Kidney (tissue), 14 donors: Measurements from ENCODE around the gene NRXN2. TPM values are rescaled to one million over a fixed set of nuclear protein-coding genes. Genes with fewer than 3 reads are reported as not detected.

Experiments used
- DNase-seq, 5 donors: peaks; one replicate each; pipeline ENCODE4 v3.0.0-alpha.2; 2013 to 2020
- FAIRE-seq: peaks from 2 replicates; lab custom pipeline; 2012; peaks lifted over from hg19 to GRCh38; lab: Jason Lieb, UNC
- H3K27ac ChIP-seq, 2 donors: one replicate each; pipeline ENCODE4 v1.7.0; 2013; ENCODE audit warnings: low read depth in 2 of 2, low read length in 2 of 2, inconsistent platforms in 1 of 2
- H3K27me3 ChIP-seq: one replicate; pipeline ENCODE4 v1.7.1; 2013; ENCODE audit warnings: low read length, inconsistent platforms; ENCODE audit not compliant: control insufficient read depth, insufficient read depth
- H3K36me3 ChIP-seq, 3 donors: one replicate each; pipeline versions ENCODE4 v1.7.0 to v1.7.1; 2013; ENCODE audit warnings: low read length in 3 of 3, control low read depth in 1 of 3, inconsistent platforms in 1 of 3; ENCODE audit not compliant: insufficient read depth in 3 of 3, control insufficient read depth in 2 of 3
- H3K4me1 ChIP-seq, 3 donors: one replicate each; pipeline versions ENCODE4 v1.7.0 to v1.7.1; 2013; ENCODE audit warnings: low read length in 3 of 3, inconsistent platforms in 1 of 3, low read depth in 1 of 3; ENCODE audit not compliant: control insufficient read depth in 2 of 3, insufficient read depth in 2 of 3
- H3K4me3 ChIP-seq, 3 donors: one replicate each; pipeline versions ENCODE4 v1.7.0 to v1.8.1; 2013; ENCODE audit warnings: low read length in 3 of 3, control low read depth in 1 of 3, inconsistent platforms in 1 of 3
- H3K9ac ChIP-seq, 3 donors: one replicate each; pipeline versions ENCODE4 v1.7.0 to v1.7.1; 2013; ENCODE audit warnings: low read length in 3 of 3, control low read depth in 1 of 3, inconsistent platforms in 1 of 3
- H3K9me3 ChIP-seq, 3 donors: one replicate each; pipeline versions ENCODE4 v1.7.0 to v1.7.1; 2013; ENCODE audit warnings: low read length in 3 of 3, control low read depth in 1 of 3, inconsistent platforms in 1 of 3; ENCODE audit not compliant: control insufficient read depth in 2 of 3, insufficient read depth in 1 of 3
- intact Hi-C: fragments of 100-400 bp; cut with DNase I; formaldehyde crosslinking; loops from one replicate; pipeline ENCODE4 v1.11.1; 2022
- polyA plus RNA-seq: library from polyadenylated mRNA; stranded (reverse); fragments of 350-450 nt; fragmentation: Illumina TruSeq; extraction: RNeasy Lipid Tissue Mini Kit (QIAGEN cat#74804); gene quantifications from one replicate; pipeline ENCODE4 v1.2.3, GENCODE V29; 2014; ENCODE audit warnings: low read depth, low replicate concordance; ENCODE audit not compliant: insufficient read depth
- total RNA-seq: library from RNA; stranded (reverse); fragmentation: NEBNext Ultra II Directional; extraction: Animal tissue kit (Norgen Biotek cat#: 25700); gene quantifications from one replicate; pipeline ENCODE4 v1.2.1, GENCODE V29; 2021
- TF ChIP-seq, protein P1 (sequence below): IDR thresholded peaks from 3 replicates; pipeline ENCODE4 v1.5.1; 2012; ENCODE audit warnings: mild to moderate bottlenecking, moderate library complexity, borderline replicate concordance; ENCODE audit not compliant: insufficient read depth; ENCODE audit errors: extremely low read depth
- donor health status: control.
- donor health status: control.
- donor health status: control.
- donor health status: control.
- donor health status: control.
- donor health status: DM: yes; HTN: yes; CAD: no.
- donor health status: Normal renal cell carcinoma (clear cell type).

Gene NRXN2
- total and polyA plus RNA-seq, 2 donors from 2014 or later: 13.3 to 22.0 TPM

- no peak overlapping the region for H3K27ac ChIP-seq
- peaks cover 0 to 4% (median 0%) of the 10 kb centered on the region in 3 donors for H3K4me1 ChIP-seq
- no peak for DNase-seq
- H3K27me3 ChIP-seq: no peaks in the 10 kb centered on the region
- intact Hi-C loops: no loop called here
- H3K4me3 ChIP-seq: no peak overlapping the region
- H3K36me3 ChIP-seq: no peaks in the 10 kb centered on the region
- no peak for FAIRE-seq
- no peaks in the 10 kb centered on the region for H3K9me3 ChIP-seq
- TF ChIP-seq, protein P1, sequence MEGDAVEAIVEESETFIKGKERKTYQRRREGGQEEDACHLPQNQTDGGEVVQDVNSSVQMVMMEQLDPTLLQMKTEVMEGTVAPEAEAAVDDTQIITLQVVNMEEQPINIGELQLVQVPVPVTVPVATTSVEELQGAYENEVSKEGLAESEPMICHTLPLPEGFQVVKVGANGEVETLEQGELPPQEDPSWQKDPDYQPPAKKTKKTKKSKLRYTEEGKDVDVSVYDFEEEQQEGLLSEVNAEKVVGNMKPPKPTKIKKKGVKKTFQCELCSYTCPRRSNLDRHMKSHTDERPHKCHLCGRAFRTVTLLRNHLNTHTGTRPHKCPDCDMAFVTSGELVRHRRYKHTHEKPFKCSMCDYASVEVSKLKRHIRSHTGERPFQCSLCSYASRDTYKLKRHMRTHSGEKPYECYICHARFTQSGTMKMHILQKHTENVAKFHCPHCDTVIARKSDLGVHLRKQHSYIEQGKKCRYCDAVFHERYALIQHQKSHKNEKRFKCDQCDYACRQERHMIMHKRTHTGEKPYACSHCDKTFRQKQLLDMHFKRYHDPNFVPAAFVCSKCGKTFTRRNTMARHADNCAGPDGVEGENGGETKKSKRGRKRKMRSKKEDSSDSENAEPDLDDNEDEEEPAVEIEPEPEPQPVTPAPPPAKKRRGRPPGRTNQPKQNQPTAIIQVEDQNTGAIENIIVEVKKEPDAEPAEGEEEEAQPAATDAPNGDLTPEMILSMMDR: no peak
- no peak overlapping the region for H3K9ac ChIP-seq
These were observed 43.2 kb downstream of the NRXN2 start for GRCh38 chr11:64679846-64680245.

DNA sequence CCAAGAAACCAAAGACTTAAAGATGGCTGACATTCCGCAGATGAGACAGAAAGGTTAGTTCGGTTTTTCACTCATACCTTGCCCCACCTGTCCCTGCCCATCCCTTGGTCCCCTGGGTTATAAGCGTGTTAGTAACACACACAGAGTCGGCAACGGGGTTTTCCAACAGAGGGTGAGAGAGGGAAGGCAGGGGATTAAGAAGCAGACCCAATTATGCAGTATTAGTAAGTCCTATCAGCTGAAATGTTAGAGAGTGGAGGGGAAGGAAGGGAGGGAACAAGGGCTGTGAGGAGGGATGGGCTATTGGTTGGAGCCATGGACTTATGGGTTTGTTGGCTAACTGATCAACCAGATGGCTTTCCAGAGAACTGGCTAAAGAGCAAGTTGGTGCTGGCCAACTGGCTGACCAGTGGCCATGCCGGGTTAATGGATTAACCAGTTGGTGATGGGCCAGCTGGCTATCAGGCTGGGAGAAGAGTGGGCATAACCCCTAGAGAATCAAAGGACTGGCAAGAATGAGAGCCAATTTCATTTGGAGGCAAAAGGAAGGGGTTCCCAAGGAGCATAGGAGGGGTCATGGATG is 45.5 kb downstream of the NRXN2 start:
- FAIRE-seq (no peak), DNase-seq (no peak)
- H3K27ac ChIP-seq: no peak overlapping the region
- H3K36me3 ChIP-seq: no peaks in the 10 kb centered on the region
- H3K4me3 ChIP-seq: no peak overlapping the region
- no peaks in the 10 kb centered on the region for H3K27me3 ChIP-seq
- no peak overlapping the region for H3K9ac ChIP-seq
- no peaks in the 10 kb centered on the region for H3K9me3 ChIP-seq
- peaks cover 0 to 4% (median 0%) of the 10 kb centered on the region in 3 donors for H3K4me1 ChIP-seq
- intact Hi-C loops: no loop called here
- TF ChIP-seq, protein P1: no peak

DNA sequence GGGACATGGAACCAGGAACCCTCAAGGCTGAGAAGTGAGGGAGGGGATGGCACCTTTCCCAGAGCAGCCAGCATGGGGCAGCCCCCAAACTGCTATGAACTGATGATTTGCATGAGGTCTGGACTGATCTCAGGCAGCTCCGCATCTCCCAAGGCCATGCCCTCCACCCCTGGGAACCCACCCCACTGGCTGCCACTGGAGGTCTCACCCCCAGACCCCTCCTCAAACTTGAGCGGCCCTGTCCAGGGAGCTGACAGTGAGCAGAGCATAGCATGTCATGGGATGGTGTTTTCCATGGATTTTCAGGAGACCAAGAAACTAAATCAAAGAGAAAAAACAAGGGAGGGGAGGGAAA is 46.8 kb downstream of the NRXN2 start:
- Histone ChIP-seq H3K4me1 (peaks cover 0 to 4% (median 0%) of the 10 kb centered on the region in 3 donors), H3K36me3 (no peaks in the 10 kb centered on the region), H3K27me3 (no peaks in the 10 kb centered on the region), H3K9me3 (no peaks in the 10 kb centered on the region), H3K4me3 (no peak overlapping the region), H3K27ac (no peak overlapping the region), H3K9ac (no peak overlapping the region)
- DNase-seq (no peak), FAIRE-seq (no peak)
- TF ChIP-seq, protein P1: no peak
- intact Hi-C loops: no loop called here
